ENCODE data around the gene RGS6.
"Not testable (repeated sequence)": the region's sequence is repeated elsewhere in the genome, so short reads cannot be mapped to it uniquely, and the experiment has no call there.

Gene RGS6

DNA sequence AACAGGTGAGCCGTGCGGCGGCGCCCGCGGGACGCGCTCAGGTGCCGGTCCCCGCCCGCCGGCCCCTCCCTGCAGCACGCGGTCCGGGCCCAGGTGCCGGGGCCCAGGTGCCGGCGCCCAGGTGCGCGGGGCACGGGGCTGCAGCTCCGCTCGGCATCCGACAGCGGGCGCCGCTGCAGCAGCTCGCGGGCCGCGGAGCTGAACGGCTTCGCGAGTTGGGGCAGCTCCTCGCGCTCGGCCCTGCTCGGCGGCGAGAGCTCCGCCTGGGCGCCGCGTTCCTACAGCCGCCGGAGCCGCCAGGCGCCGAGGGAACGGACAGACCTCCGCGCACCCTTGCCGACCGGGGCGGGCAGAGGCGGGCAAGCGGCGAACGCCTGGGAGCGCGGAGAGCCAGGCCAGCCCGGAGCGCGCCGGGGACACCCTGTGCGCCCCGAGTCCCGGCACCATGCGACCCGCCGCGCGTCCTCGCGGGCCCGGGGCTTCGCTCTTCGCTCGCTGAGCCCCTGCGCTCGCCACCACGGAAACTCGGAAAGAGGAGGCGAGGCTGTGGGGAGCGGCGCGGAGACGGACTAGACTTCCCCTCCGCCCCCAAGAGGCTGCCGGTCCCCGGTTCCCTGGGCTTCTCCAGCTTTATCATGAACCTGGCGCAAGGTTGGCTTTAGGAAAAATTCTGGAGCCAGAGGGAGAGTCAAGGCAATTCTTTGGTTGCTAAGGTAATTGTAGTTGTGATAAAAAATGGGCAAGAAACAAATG lies at the start of gene RGS6:
Gene RGS6, plus strand, starts transcription at position 201 of the 753 bp plus-strand sequence.
- H3K27ac ChIP-seq, result no peak within 1 kb of the TSS
- TF ChIP-seq, protein P1, sequence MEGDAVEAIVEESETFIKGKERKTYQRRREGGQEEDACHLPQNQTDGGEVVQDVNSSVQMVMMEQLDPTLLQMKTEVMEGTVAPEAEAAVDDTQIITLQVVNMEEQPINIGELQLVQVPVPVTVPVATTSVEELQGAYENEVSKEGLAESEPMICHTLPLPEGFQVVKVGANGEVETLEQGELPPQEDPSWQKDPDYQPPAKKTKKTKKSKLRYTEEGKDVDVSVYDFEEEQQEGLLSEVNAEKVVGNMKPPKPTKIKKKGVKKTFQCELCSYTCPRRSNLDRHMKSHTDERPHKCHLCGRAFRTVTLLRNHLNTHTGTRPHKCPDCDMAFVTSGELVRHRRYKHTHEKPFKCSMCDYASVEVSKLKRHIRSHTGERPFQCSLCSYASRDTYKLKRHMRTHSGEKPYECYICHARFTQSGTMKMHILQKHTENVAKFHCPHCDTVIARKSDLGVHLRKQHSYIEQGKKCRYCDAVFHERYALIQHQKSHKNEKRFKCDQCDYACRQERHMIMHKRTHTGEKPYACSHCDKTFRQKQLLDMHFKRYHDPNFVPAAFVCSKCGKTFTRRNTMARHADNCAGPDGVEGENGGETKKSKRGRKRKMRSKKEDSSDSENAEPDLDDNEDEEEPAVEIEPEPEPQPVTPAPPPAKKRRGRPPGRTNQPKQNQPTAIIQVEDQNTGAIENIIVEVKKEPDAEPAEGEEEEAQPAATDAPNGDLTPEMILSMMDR (conservative IDR thresholded peaks at IDR 0.05), result no peak
- no peak for TF ChIP-seq ZFX (IDR thresholded peaks at IDR 0.05)

DNA sequence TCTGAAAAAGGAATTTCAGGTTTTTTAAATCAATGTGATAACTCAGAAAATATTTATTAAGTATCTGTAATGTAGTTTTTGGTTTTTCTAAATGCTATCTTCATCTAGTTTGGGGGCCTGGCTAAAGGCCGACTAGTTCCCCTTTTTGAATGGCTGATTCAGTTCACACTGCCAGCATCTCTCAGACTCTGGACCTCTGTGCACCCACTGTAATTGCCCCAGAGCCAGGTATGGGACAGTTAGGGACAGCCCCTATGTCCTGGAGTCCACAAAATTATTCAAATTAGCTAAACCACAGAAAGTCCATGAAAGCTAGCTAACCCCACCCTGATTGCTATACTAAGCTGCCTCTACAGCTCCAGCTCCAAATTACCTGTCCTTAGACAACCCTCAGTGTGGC lies 49.1 kb upstream of the RGS6 start:
- TF ChIP-seq, protein P1 (conservative IDR thresholded peaks at IDR 0.05), result no peak
- TF ChIP-seq ZFX (IDR thresholded peaks at IDR 0.05), result no peak
- no peak overlapping the region for H3K27ac ChIP-seq

DNA sequence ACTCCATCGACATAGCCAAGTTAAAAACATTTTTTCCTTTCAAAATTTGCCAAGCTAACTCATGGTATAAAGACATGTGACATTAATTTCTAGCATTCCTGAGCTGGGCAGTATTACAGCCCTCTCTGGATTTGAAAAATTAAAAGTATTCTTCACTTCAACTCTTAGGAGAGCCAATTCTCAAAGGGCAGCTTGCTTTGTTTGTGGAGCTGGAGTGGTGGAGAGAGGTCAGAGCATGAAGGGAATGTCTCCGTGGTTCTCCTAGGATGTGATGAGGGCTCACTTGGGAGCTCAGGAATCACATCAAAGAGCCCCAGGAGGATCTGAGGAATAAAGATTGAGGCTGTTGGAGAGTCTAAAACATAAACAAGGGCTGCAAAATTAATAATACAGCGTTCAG lies 46.9 kb upstream of the RGS6 start:
- no peak overlapping the region for H3K27ac ChIP-seq
- TF ChIP-seq, protein P1 (conservative IDR thresholded peaks at IDR 0.05), result no peak
- TF ChIP-seq ZFX (IDR thresholded peaks at IDR 0.05), result no peak

DNA sequence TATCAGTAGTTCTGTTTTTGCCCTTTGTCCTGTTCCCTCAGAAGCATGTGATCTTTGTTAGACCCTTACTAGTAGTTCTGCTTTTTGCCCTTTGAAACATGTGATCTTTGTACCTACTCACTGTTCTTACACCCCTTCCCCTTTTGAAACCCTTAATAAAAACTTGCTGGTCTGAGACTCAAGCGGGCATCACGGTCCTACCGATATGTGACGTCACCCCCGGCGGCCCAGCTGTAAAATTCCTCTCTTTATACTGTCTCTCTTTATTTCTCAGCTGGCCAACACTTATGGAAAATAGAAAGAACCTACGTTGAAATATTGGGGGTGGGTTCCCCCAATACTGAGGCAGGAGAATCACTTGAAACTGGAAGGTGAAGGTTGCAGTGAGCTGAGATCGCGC lies 44.4 kb upstream of the RGS6 start:
- H3K27ac ChIP-seq, result not testable (repeated sequence)

DNA sequence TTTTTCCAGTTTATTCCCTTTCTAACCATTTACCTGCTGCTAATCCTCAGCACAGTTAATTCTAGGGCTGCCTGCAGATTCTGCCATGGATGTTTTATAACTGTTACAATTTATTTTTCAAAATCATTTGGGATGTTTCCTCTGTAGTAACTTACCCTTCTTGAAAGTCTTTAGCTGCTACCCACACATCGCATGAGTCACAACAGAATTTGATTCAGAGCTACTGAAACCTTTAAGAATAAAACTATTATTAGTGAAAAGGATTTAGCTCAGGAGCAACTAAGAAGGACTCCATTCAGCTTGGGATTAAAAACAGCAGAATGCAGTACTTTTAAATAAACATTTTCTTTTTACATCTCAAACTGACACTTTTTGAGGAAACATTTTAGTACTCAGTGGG lies 41.7 kb upstream of the RGS6 start:
- H3K27ac ChIP-seq, result no peak overlapping the region
- TF ChIP-seq, protein P1 (conservative IDR thresholded peaks at IDR 0.05), result no peak
- TF ChIP-seq ZFX (IDR thresholded peaks at IDR 0.05), result no peak

DNA sequence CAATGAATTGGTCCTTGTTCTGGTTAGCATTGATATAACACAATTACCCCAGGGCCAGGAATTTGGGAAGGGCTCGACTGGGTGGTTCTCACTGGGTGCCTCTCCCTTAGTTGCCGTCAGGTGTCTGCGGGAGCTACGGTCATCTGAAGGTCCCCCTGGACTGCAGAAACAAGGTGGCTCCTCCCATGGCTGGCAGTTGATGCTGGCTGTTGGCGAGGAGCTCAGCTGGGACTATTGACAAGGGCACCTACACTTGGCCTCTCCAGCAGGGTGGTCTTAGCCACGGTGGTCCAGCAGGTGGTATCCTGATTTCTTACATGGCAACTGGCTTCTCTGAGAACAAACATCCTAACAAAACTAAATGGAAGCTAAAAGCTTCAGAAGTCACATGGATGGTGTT lies 41.0 kb upstream of the RGS6 start:
- H3K27ac ChIP-seq, result no peak overlapping the region
- TF ChIP-seq, protein P1 (conservative IDR thresholded peaks at IDR 0.05), result no peak

DNA sequence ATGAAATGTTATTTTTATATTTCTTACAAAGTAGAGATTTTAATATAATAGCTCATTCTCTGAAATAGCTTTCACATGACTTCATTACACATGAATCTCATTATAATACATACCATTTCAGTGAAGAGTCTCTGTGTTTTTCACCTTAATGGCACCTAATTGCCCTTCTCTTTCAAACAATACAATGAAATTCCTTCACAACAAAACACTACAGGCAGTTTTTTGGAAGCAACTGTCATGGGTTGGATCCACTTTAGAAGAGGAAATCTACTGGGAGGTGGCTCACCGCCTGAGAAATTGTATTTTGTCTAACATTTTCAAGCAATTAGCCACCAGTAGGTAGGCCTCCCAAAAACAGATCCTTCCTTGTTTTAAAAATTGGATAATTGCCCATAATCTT lies 40.3 kb upstream of the RGS6 start:
- no peak overlapping the region for H3K27ac ChIP-seq
- TF ChIP-seq, protein P1 (conservative IDR thresholded peaks at IDR 0.05), result no peak
- TF ChIP-seq ZFX (IDR thresholded peaks at IDR 0.05), result no peak

DNA sequence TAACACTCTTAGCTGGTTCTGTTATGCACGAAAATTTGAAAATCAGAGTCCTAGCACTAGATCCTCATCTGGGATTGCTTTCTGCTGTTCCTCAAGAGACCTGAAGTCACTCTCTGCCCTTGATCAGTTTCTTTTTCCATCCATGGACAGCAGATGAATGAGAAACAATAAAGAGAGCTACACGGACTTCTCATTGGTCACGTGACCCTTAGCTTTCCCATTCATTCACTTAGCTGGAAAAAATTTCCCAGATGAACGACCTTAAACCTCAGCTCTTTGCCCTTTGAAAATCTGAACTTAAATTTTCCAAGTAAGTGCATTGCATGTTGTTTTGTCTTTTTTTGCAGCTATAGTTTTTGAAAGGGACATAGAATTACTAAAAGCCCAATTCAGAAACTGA lies 27.2 kb upstream of the RGS6 start:
- H3K27ac ChIP-seq, result no peak overlapping the region
- TF ChIP-seq, protein P1 (conservative IDR thresholded peaks at IDR 0.05), result no peak
- no peak for TF ChIP-seq ZFX (IDR thresholded peaks at IDR 0.05)
